HL-60 (cell line): ENCODE measurements around the gene FAM227B.
"Not testable (repeated sequence)": the region's sequence is repeated elsewhere in the genome, so short reads cannot be mapped to it uniquely, and the experiment has no call there.

ENCODE experiments used
- CTCF ChIP-seq: IDR thresholded peaks from one replicate; pipeline ENCODE4 v1.5.1; 2011; ENCODE audit warnings: low read length, control low read depth, inconsistent platforms; ENCODE audit not compliant: insufficient read depth
- POLR2AphosphoS5 ChIP-seq: IDR thresholded peaks from 2 replicates; pipeline ENCODE4 v1.6.1; 2012; ENCODE audit warnings: low read depth

- TF ChIP-seq CTCF, POLR2AphosphoS5: not testable (repeated sequence)
Measured at GRCh38 chr15:49666486-49666885, 45.9 kb upstream of the FAM227B start.
